GM13977 (cell line): ENCODE data around the gene IRS1.
A peak's percentile ranks its signal among the peaks of the same experiment; 100 is the strongest.

Experiments used
- DNase-seq: peaks from one replicate; pipeline ENCODE4 v3.0.0; 2012; ENCODE audit warnings: low spot score
- in situ Hi-C: fragments of 300-500 bp; cut with MboI; formaldehyde crosslinking; loops from one replicate; pipeline ENCODE4 v1.12.0; 2022; ENCODE audit warnings: low sequenced_read_pairs, low pct_unique_long_range_greater_than_20kb, mixed read lengths, inconsistent platforms; ENCODE audit not compliant: unreplicated experiment
- TF ChIP-seq, protein P1 (sequence below): IDR thresholded peaks from 2 replicates; pipeline ENCODE4 v1.5.1; 2012; ENCODE audit warnings: mild to moderate bottlenecking, control low read depth; ENCODE audit not compliant: insufficient read depth; ENCODE audit errors: extremely low read depth, missing control alignments

The IRS1 gene

DNA sequence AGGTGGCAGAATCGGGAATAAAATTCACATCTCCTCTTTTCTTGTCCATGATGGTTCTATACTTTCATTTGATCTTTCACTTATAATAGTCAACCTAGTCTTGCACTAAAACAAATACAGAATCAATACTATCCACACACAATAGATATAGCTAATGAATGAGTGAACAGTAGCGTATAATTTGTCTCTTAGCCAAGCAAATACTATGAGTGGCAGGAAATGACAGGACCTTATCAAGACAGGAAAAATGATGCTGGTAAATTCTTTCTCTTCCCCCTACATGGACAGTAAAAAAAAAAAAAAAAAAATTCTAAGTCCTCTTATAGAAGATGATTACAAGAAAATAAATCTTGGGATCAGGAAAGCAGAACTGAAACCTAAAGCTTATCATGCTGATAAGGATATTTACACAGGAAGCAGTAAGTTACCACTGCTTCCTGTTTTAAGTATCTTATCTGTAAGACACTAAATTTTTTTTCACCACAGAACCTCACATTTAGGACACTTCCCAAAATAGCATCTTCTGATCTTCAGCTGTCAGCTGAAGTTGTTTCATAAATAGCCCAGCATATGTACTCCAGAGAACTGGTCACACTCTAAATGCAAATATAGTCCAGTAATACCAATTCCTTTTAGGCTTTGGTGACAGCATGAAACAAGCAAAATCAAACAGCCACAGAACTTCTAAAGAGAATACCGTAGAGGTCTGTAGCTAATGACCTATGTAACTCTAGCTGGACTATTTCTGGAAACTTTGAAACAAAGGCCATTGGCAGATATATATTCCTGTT, 27.0 kb downstream of the IRS1 start:
- TF ChIP-seq, protein P1, sequence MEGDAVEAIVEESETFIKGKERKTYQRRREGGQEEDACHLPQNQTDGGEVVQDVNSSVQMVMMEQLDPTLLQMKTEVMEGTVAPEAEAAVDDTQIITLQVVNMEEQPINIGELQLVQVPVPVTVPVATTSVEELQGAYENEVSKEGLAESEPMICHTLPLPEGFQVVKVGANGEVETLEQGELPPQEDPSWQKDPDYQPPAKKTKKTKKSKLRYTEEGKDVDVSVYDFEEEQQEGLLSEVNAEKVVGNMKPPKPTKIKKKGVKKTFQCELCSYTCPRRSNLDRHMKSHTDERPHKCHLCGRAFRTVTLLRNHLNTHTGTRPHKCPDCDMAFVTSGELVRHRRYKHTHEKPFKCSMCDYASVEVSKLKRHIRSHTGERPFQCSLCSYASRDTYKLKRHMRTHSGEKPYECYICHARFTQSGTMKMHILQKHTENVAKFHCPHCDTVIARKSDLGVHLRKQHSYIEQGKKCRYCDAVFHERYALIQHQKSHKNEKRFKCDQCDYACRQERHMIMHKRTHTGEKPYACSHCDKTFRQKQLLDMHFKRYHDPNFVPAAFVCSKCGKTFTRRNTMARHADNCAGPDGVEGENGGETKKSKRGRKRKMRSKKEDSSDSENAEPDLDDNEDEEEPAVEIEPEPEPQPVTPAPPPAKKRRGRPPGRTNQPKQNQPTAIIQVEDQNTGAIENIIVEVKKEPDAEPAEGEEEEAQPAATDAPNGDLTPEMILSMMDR, result no peak
- in situ Hi-C loops, result no loop called here
- peak; percentile 65 for DNase-seq

DNA sequence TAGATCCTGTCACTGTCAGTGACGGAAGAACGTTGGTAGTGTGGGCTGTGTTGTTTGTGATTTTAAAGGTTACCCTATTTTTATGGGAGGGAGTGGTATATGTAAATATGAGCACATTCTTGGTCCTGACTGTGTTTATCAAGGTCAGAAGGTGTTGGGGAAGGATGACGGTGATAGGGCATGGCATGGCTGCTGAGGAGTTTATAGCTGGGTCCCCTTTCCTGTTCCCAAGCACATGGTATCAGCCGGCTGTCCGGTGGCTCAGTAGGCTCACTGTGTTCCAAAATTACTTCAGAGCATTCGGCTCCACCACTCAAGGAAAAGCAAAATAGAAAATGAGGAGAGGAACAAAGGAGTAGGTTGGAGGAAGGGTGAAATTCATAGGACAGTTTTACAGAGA, 28.6 kb downstream of the IRS1 start:
- in situ Hi-C loops, result no loop called here
- TF ChIP-seq, protein P1, result no peak
- no peak for DNase-seq

DNA sequence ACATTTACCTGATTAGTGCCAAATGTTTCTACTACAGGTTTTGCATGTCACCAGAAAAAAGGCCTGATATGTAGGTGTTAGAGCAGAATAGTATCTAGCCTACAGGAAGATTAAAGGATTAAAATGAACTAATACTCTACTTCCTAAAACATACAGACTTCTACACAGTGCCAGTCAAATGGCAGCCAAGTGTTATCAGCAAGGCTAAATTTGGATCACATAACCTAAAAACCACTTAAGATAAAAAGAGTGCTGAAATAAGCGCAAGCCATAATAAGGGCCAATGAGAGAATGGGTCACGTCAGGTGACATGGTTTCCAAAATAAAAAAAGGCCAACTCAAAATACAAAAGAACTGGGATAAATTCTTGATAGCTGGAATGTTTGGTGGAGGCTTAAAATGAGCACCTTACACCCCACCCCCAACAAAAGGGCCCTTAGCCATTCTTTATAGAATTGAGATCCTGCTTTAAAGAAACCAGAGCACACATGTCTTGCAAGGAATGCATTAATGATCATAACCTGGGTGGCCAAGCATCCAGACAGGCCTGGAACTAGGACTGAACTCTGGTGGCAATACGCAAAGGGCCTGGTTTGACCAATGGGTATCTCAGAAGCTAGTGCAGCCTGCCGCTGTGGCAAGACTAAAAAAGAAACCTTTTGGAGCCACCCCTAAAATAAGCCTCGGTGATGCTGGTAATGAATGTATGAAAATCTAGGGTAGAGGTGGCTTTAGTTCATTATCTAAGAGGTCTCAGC, 32.4 kb downstream of the IRS1 start:
- in situ Hi-C loops, result no loop called here
- DNase-seq, result no peak
- TF ChIP-seq, protein P1, result no peak

DNA sequence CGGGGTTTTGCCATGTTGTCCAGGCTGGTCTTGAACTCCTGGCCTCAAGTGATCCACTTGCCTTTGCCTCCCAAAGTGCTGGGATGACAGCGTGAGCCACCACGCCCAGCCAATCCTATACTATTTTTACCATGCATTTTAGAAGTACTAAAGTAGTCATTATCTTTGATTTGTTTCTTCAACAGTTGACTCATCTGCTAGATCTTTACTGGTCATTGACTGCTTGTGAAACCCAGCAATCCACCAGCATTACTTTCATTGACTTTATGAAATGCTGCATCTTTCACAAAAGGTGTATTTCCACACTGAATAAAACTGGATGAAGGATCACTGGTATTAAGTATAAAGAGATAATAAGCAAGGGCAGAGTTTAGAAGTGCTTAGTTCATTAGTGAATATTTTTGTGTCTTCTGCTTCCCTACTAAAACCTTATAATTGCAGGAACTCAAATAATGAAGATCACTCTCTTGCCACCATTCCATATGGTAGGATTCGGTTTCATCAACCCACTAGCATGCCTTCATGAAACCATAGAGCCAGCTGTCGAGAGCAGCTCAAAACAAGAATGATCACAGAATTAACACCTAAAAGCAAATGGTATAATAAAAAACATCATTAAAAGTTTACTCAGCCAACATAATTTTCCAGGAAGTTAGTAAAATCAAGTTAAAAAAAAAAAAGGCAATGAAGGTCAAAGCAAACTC, 33.1 kb downstream of the IRS1 start:
- no peak for DNase-seq
- TF ChIP-seq, protein P1, result no peak
- in situ Hi-C loops, result no loop called here

DNA sequence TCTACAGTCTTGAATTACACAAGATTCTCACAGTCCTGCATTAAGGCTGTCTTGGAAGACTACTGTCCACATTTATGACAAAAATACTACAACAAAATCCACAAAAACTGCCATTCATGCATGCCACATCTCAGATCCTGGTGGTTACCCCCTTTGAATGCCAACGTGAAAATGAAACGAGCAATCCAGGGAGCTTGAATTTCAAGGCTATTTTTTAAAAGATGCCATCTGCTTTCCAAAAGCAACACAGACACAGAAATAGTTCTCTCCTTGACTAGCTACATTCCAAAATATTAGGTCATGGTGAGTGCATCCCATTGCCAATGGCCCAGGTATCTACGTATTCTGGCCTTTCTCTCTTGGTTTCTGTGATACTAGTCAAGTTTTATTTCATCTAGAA, 36.3 kb downstream of the IRS1 start:
- in situ Hi-C loops, result no loop called here
- DNase-seq, result no peak

DNA sequence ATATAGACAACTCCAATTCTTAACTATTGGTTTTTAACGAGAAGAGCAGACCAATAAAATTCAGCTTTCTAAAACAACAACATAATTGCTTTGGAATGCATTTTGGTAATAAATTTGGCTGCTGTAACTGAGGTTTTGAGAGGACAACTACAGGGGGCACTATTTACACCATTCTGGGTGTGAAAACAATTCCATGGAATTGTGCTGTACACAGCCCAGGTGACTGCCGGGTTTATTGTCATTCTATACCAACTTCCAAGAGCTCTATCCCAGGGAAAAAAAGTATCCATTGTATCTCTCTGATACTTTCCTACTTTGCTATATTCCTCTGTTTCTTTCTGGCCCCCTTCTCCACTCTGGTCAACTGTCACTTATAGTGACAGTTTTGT, 38.4 kb downstream of the IRS1 start:
- in situ Hi-C loops, result no loop called here

More for the DNA sequence above, 36.3 kb downstream of the IRS1 start:
- TF ChIP-seq, protein P1, result no peak

More for the DNA sequence above, 38.4 kb downstream of the IRS1 start:
- DNase-seq, result no peak
- TF ChIP-seq, protein P1, result no peak
